ENCODE results near the gene DLG5.

Gene DLG5

GRCh38 chr10:77926566-77927401 is at the start of gene DLG5:
Gene DLG5, minus strand, starts transcription at chr10:77926755. Its CDS starts 235 bp downstream, at chr10:77926520.
- peak; percentile 51 for DNase-seq

- no peak for DNase-seq
Observed at GRCh38 chr10:77975086-77975666, 48.6 kb upstream of the DLG5 start.

DNA sequence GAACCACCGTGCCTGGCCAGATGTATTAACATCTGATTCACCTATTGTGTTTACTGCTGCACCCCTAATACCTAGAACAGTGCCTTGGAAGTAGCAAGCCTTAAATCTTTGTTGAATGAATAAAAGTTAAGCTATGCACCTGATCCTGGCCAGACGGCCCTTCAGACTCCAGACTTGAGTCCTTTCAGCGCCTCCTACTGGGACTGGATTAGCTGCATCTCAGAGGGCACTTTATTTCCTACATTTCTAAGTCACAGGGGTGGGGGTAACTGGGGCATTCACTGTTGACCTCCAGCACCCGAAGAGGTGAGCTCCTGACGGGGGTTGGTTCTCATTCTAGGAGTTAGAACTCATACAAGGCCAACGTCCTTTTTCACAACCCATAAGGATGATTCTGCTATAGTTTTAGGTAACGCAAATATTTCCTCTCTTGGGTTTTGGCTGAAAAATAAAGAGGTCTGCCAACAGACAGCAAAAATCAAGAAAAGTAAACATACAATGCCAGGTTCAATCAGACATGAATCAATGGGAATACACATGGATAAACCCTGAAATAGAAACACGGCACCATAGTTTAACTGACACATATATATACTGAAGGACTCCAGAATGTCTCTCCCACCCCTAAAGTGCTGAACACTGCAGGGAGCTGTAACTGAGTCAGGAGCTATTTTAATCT is 48.0 kb upstream of the DLG5 start:
- DNase-seq = peak; percentile 10

GRCh38 chr10:77973276-77973675 is 46.7 kb upstream of the DLG5 start:
- no peak for DNase-seq

DNA sequence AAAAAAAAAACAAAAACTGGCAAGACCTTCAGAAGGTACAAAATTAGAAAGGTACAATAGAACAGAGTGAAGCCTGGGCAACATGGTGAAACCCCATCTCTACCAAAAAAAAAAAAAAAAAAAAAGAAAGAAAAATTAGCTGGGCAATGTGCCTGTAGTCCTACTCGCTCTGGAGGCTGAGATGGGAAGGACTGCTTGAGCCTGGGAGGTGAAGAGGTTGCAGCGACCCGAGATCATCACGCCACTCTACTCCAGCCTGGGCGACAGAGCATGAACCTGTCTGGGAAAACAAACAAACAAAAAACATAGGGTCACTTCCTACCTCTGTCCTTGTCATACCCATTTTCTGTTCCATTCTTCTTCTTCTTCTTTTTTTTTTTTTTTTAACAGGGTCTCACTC is 45.6 kb upstream of the DLG5 start:
- no peak for DNase-seq

DNA sequence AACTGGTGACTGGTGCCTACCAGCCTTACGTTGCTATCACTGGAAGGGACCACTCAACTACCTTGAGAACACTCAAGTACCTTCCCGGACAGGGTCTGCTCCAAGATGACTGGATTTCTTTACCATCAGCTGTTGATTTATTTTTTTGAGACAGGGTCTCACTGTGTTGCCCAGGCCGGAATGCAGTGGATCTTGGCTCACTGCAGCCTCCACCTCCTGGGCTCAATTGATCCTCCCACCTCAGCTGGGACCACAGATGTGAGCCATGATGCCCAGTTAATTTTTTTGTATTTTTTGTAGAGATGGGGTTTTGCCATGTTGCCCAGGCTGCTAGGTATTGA is 45.2 kb upstream of the DLG5 start:
- DNase-seq = no peak

DNA sequence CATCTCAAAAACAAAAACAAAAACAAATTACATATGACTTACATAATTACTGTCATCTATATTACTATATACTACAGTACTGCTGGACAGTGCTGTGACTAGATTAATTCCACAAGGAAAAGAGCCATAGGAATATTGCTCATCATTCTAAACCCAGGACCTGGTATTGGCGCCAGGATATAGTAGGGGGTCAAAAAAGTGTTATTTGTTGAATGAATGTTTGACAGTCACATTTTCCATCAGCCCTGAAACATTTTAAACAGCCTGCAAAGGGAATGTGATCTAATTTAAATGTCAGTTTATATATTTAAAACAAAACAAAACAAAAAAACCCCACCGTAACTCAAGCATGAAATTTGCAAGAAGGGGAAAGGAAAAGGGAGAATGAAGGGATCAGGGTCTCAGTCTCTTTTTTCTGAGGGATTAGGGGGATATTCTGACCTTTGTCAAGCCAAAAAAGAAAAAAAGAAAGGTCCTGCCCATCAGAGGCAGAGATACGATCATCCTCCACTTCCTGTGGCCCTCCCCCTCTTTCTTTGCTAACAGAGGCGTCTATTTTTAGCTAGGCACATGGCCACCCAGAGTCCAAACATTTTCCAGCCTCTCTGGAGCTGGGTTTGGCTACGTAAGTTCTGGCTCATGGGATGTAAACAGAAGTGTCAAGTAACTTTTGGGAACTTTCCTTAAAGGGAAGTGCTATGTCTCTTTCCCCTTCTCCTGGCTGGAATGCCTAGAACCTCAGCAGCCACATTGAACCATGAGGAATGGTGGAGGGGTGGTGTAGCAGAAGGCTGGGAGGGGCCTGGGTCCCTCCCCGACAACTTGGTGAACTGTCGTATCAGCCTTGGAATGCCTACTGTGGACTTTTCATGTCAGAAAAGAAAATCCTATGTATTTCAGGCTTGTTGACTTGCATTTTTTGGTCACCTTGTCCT is 44.6 kb upstream of the DLG5 start:
- peak; percentile 75 for DNase-seq

DNA sequence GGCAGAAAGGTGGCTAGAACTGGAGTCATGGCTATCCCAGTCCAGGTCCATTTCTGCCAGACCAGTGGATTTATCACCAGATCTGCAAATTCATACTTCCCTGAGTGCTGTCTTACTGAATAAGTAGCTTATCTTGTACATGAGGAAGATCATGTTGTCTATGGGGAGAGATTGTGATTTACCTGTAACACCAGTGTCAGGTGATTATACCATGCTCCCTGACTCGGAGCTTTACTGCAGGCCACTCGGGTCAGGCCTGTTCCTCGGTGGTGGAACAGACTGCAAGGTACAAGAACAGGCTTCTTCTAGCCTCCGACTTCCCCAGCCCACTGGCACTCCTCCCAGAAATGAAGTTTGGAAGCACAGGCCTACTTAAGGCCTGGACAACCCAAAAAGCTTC is 42.6 kb upstream of the DLG5 start:
- no peak for DNase-seq

DNA sequence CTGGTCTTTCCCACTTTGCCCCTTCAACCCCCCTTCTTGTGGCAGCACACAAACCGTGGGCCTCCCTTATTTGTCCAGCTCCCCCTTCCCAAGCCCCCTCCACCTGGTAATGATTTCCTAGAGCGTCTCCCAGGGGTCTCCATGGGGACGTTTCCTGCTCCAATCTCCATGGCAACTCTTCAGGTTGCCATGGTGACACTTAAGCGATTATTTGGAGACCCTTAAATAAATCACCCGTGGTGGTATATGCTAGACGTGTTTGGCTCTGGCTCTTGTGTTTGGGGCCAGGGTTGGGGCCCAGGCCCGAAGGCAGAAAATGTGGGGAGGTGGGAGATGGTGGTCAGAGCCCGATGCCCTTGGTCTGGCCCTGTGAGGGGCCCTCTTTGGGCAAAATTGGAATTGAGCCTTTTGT is 41.1 kb upstream of the DLG5 start:
- no peak for DNase-seq

GRCh38 chr10:77965294-77965693 is 38.7 kb upstream of the DLG5 start:
- DNase-seq = peak; percentile 16

DNA sequence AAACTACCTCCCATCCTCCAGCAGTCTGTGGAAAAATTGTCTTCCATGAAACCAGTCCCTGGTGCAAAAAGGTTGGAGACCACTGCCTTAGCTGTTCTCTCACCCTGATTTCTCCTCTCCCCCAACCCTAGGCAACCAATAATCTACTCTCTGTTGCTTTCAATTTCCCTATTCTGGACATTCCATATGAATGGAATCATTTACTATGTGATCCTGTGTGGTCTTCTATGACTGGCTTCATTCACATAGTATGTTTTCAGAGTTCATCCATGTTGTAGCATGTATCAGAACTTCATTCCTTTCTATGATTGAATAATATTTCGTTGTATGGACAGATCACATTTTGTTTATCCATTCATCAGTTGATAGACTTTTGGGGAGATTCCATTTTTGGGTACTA is 38.3 kb upstream of the DLG5 start:
- DNase-seq = no peak

DNA sequence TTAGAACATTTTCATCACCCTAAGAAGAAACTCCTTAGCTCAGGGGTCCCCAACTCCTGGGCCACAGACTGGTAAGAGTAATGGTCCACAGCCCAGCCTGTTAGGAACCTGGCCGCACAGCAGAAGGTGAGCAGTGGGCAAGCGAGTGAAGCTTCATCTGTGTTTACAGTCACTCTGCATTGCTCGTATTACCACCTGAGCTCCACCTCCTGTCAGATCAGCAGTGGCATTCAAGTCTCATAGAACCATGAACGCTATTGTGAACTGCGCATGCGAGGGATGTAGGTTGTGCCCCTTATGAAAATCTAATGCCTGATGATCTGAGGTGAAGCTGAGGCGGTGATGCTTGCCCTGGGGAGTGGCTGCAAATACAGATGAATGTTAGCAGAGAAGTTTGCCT is 37.3 kb upstream of the DLG5 start:
- no peak for DNase-seq

DNA sequence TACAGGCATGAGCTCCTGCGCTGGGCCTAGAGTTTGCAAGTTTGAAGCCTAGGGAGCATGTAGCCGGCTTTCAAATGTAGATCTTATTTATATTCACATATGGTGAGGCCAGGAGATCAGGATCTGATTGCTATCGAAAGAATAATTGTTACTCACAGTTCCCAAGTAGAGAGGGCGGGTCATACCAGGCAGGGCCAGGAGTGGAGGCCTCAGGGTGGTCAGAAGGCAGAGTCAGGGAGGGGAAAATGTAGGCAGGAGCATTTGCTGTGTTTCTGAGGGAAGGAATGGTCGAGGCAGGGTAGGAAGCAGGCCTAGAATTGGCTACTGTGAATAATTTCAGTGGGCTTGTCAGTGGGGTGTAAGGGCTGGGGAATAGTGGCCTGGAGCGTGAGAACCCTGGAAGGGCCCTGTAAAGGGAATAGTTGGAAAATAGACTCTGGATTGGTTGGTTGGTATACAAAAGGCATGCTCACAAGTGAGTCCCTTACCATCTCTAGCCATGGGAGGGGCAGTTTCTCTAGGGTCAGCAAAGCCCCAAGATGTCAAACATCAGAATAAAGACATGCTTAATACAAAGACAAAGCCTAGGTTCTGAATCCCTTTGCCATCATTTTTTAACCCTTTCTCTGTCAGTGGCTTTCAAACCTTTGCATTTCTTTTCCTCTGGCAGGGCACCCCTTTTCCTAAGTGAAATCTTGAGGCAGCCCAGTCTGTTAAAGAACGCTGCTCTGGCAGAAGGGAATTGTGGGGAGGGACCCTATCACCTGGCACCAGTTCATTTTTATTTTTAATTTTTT is 36.0 kb upstream of the DLG5 start:
- no peak for DNase-seq

- DNase-seq = no peak
Observed at GRCh38 chr10:77961668-77962067, 35.1 kb upstream of the DLG5 start.

DNA sequence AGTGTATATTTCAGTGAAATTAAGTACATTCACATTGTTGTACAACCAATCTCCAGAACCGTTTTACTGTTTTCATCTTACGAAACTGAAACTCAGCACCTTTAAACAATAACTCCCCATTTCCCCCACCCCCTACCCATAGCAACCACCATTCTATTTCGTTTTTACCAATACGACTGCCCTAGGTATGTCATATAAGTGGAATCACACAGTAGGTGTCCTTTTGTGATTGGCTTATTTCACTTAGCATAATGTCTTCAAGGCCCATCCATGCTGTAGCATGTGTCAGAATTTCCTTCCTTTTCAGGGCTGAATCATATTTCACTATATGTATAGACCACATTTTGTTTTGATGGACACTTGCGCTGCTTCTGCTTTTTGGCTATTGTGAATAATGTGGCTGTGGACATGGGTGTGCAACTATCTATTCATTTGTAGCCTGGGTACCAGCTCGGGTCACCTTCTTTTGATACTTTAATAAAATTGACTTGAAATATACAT is 34.3 kb upstream of the DLG5 start:
- no peak for DNase-seq

DNA sequence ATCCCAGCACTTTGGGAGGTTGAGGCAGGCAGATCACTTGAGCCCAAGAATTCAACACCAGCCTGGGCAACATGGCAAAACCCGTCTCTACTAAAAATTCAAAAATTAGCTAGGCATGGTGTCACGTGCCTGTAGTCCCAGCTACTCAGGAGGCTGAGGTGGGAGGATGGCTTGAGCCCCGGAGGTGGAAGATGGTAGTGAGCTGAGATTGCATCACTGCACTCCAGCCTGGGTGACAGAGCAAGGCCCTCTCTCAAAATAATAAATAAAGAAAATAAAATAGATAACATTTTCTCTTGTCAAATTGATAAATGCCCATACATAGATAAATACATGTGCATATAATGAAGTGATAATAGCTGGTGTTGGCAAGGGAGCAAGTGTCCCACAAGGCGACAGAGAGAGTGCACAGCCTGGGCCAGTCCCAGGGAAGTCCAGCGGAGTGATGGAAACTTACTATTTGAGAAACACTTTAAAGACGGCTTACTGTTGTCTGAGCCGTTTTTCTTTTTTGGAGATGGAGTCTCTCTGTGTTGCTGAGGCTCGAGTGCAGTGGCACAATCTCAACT is 33.4 kb upstream of the DLG5 start:
- DNase-seq = no peak

DNA sequence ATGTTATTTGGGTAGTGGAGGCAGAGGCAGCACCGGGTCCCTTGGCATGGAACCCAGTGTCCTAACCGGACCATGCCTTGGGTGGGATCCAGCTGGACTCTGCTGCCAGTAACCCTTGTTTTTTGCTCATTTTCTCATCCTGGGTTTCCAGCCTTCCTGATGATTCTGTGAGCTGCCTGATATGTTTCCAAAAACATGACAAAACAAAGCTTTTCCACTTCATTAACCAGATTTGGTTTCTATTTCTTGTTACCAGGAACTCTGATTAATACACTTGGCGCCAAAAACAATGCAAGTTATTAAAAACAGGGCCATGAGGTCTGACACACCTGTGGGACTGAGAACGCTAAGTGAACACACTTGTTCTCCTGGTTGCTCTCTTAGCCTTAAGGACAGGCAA is 32.8 kb upstream of the DLG5 start:
- no peak for DNase-seq

- DNase-seq = no peak
Observed at GRCh38 chr10:77955136-77955535, 28.6 kb upstream of the DLG5 start.

DNA sequence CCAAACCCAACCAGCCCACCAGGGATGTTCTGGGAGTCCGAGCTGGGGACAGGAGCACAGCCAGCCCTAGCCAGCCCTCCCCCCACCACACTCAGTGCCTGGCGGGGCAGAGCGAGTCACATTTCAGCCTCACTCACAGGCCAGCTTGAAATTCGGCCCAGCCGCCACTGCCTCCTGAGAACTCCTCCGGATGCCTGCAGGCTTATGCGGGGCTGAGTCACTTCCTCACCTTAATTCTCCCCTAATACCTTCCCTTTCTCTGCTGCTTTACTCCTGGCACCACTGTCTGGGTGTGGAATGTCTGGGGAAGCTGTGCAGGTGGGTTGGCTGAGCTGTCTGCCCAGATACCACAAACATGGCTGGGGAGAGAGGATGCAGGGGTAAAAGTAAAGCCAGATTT is 22.6 kb upstream of the DLG5 start:
- no peak for DNase-seq

DNA sequence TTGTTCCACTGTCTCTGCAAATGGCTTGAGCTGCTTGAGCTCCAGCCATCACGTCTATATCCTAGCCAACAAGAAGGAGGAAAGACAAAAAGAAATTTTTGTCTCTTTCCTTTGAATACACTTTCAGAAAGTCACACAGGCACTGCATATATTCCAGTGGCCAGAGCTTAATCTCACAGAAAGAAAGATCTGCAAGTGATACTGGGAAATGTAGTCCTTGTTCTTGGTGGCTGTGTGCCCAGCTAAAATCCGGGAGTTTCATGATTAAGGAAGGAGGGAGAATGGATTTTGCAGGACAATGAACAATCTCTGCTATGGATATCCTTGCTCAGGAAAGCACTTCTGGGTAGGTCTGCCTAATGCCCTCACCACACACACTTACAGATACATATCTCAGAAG is 19.5 kb upstream of the DLG5 start:
- DNase-seq = no peak

DNA sequence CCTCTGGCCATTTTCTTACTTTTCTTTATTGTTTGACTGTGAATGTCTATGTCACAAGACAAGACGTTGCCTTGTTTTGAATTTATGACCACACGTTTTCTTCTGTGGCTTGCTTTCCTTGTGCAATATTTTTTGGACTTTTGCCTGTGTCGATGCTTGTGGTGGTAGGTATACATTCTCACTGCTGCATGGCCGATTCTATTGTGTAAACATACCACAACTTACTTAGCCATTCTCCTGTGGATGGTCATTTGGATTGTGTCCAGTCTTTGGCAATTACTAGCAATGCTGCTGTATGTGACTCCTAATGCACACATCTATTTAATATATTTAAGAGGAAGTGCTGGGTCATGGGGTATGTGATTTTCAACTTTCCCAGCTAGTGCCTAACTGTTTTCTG is 18.0 kb upstream of the DLG5 start:
- DNase-seq = no peak

All from OCI-M1 (cell line).